Measurements from ENCODE around the gene MAP3K4.

DNA sequence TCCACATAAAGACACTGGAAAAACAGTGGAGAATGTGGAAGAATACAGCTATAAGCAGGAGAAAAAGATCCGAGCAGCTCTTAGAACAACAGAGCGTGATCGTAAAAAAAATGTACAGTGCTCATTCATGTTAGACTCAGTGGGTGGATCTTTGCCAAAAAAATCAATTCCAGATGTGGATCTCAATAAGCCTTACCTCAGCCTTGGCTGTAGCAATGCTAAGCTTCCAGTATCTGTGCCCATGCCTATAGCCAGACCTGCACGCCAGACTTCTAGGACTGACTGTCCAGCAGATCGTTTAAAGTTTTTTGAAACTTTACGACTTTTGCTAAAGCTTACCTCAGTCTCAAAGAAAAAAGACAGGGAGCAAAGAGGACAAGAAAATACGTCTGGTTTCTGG, 57.1 kb downstream of the MAP3K4 start:
- TF ChIP-seq, protein P1, sequence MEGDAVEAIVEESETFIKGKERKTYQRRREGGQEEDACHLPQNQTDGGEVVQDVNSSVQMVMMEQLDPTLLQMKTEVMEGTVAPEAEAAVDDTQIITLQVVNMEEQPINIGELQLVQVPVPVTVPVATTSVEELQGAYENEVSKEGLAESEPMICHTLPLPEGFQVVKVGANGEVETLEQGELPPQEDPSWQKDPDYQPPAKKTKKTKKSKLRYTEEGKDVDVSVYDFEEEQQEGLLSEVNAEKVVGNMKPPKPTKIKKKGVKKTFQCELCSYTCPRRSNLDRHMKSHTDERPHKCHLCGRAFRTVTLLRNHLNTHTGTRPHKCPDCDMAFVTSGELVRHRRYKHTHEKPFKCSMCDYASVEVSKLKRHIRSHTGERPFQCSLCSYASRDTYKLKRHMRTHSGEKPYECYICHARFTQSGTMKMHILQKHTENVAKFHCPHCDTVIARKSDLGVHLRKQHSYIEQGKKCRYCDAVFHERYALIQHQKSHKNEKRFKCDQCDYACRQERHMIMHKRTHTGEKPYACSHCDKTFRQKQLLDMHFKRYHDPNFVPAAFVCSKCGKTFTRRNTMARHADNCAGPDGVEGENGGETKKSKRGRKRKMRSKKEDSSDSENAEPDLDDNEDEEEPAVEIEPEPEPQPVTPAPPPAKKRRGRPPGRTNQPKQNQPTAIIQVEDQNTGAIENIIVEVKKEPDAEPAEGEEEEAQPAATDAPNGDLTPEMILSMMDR (IDR thresholded peaks at IDR 0.05; ENCODE audit: borderline replicate concordance, extremely low read depth, low read length, poor library complexity, severe bottlenecking), result no peak
- no peak for TF ChIP-seq EZH2 (IDR thresholded peaks at IDR 0.05; ENCODE audit: borderline replicate concordance, low read depth, low read length, severe bottlenecking)

Measured in DND-41 (cell line).